SU-DHL-6 (cell line): ENCODE measurements around the gene WDR35.

ENCODE experiments used
- EZH2phosphoT487 ChIP-seq: fragments of 200-600 bp; sonication (generic), shearing (Covaris generic); conservative IDR thresholded peaks from 2 replicates; pipeline ENCODE4 v1.6.1; 2018; ENCODE audit warnings: mild to moderate bottlenecking, antibody characterized with exemption, low read length, moderate library complexity, mixed read lengths
- TF ChIP-seq, protein P1 (sequence below): fragments of 200-600 bp; sonication (generic); IDR thresholded peaks from one replicate; pipeline ENCODE4 v1.5.1; 2017; ENCODE audit warnings: antibody characterized with exemption, mild to moderate bottlenecking, low read length, moderate library complexity; ENCODE audit not compliant: insufficient read depth, poor library complexity, severe bottlenecking

DNA sequence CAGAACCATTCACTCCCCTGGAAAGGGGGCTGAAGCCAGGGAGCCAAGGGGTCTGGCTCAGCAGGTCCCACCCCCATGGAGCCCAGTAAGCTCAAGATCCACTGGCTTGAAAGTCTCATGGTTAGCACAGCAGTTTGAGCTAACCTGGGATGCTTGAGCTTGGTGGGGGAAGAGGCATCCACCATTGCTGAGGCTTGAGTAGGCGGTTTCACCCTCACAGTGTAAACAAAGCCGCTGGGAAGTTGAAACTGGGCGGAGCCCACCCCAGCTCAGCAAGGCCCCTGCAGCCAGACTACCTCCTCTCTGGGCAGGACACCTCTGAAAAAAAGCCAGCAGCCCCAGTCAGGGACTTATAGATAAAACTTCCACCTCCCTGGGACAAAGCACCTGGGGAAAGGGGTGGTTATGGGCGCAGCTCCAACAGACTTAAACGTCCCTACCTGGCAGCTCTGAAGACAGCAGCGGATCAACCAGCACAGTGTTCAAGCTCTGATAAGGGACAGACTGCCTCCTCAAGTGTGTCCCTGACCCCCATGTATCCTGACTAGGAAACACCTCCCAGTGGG lies 73.4 kb downstream of the WDR35 start:
- TF ChIP-seq EZH2phosphoT487, result no peak
- TF ChIP-seq, protein P1, sequence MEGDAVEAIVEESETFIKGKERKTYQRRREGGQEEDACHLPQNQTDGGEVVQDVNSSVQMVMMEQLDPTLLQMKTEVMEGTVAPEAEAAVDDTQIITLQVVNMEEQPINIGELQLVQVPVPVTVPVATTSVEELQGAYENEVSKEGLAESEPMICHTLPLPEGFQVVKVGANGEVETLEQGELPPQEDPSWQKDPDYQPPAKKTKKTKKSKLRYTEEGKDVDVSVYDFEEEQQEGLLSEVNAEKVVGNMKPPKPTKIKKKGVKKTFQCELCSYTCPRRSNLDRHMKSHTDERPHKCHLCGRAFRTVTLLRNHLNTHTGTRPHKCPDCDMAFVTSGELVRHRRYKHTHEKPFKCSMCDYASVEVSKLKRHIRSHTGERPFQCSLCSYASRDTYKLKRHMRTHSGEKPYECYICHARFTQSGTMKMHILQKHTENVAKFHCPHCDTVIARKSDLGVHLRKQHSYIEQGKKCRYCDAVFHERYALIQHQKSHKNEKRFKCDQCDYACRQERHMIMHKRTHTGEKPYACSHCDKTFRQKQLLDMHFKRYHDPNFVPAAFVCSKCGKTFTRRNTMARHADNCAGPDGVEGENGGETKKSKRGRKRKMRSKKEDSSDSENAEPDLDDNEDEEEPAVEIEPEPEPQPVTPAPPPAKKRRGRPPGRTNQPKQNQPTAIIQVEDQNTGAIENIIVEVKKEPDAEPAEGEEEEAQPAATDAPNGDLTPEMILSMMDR, result no peak
